Measurements from ENCODE around the gene CDK14.

The CDK14 gene

GRCh38 chr7:90595801-90596670 lies at the start of gene CDK14:
CDK14 (plus strand) TSS chr7:90596321; CDS start chr7:90596628, 307 bp downstream.
- in situ Hi-C loops (cut with MboI; ENCODE audit: low sequenced_read_pairs) = no loop called here

GRCh38 chr7:90551036-90551435 lies 45.1 kb upstream of the CDK14 start:
- in situ Hi-C loops (cut with MboI; ENCODE audit: low sequenced_read_pairs) = no loop called here

DNA sequence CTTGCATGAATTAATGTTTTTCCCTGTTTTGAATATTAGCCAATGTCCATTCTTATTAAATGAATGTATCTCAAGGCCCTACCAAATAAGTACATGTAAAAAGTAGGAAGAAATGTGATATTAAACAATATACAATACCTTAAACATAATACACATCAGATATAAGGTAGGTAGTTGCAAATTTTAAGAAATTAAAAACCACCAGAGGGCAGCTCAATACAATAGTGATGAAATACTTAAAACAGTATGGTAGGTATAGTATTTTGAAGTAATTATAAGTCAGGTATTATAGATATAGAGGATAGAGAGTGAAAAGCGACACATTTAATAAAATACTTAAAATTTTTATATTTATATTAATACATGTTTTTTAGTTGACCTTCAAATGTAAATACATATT lies 43.6 kb upstream of the CDK14 start:
- in situ Hi-C loops (cut with MboI; ENCODE audit: low sequenced_read_pairs) = no loop called here

DNA sequence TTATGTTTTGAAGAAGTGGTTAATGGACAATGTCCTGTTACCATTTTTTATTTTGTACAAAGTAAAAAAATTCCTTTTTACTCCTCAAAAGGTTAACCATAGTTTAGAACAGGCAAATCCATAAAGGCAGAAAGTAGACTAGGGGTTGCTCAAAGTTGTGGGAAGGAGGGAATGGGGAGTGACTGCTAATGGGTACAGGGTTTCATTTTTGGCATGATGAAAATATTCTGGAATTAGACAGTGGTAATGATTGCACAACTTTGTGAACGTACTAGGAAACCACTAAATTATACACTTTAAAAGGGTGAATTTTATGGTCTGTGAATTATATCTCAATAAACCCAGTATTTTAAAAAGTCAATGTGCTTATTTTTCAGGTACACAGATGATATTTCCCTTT lies 35.4 kb upstream of the CDK14 start:
- in situ Hi-C loops (cut with MboI; ENCODE audit: low sequenced_read_pairs) = no loop called here

DNA sequence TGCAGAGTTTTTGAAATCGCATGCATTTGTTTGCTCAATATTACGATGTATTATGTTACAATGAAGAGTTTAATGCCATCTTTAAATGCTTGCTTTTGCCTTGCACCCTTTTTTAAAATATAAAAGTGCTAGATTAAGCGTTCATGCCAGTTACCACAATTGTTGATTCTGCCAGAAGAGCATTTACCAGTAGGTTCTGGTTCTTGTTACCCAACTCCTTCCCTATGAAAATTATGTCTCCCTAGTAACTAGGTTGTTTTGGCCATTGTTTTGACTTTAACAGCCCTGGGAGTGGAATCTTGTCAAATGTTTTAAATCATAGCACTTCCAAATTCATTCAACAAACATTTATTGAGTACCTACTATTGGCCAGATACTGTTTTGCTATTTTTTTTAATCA lies 32.8 kb upstream of the CDK14 start:
- in situ Hi-C loops (cut with MboI; ENCODE audit: low sequenced_read_pairs) = no loop called here

GRCh38 chr7:90564455-90564854 lies 31.7 kb upstream of the CDK14 start:
- in situ Hi-C loops (cut with MboI; ENCODE audit: low sequenced_read_pairs) = no loop called here

GRCh38 chr7:90568213-90568612 lies 27.9 kb upstream of the CDK14 start:
- in situ Hi-C loops (cut with MboI; ENCODE audit: low sequenced_read_pairs) = no loop called here

DNA sequence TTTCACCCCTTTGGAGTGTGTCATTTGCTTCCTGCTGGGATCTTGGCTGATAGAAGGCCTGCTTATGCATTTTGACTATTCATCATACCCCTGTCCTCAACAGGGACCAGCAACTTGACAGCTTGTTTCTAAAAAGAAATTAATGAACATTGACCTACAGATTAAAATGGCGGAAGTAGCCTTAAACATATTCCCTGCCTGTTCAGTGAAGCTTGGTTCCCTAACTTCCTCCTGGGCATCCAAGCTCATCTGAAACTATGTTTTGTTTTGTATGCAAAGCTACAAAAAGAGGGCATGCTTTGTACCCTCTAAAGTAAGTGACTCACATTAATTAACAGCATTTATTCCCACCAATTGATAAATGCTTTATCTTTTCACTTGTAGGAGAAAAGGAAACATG lies 26.8 kb upstream of the CDK14 start:
- in situ Hi-C loops (cut with MboI; ENCODE audit: low sequenced_read_pairs) = no loop called here

DNA sequence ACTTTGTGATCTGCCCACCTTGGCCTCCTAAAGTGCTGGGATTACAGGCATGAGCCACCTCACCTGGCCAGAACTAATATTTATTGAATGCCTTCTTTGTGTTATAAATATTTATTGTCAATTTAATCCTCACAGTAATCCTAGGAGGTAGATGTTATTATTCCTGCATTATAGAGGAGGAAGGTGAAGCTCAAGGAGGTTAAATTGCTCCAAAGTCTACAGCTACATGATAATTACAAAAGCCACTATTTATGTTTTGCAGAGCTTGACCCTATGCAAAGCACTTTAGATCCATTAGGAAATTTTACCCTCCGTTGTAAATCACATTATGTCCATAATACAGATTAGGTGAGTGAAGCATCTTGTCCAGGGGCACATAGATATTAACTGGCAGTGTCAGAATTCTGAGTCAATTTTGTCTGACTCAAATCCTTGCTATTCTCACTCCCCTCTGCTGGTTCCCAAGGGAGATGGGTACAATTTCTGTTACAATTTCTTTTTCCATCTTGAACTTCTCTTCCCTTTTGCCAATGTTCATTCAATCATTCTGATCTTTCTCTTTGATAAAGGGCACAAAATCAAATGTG lies 25.7 kb upstream of the CDK14 start:
- in situ Hi-C loops (cut with MboI; ENCODE audit: low sequenced_read_pairs) = no loop called here

GRCh38 chr7:90574146-90574819 lies 21.8 kb upstream of the CDK14 start:
- in situ Hi-C loops (cut with MboI; ENCODE audit: low sequenced_read_pairs) = no loop called here

DNA sequence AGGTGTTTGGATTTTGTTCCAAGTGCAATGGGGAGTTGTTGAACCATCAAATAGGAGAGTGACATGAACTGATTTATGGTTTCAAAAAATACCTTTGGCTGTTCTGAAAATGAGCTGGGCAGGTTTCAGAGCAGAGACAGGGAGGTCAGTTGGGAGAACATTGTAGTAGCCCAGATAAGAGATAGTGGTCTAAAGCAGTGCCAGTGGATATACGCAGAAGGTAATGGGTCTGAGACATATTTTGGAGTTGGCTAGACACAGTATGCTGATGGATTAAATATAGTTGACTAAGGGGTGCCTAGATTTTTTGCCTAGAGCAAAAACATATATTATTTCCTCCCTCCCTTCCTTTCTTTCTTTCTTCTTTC lies 21.3 kb upstream of the CDK14 start:
- in situ Hi-C loops (cut with MboI; ENCODE audit: low sequenced_read_pairs) = no loop called here

DNA sequence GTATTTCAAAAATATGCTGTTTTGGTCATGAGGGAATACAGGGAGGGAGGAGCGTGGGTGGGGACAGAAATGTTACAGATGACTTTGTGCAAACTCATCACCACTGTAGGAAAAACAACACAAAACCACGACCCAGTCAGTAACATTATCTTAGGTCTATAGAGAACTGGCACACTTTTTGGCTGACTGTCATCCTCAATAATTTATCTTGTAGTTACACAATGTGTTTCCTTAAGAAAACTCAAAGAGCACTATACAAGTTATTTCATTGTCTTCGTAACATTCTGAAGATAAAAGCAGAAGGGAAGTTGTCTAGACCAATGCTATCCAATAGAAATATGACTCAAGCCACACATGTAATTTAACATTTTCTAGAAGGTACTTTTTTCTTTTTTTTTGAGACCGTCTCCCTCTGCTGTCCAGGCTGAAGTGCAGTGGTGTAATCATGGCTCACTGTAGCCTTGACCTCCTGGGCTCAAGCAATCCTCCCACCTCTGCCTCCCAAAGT lies 16.9 kb upstream of the CDK14 start:
- in situ Hi-C loops (cut with MboI; ENCODE audit: low sequenced_read_pairs) = no loop called here

GRCh38 chr7:90580051-90580450 lies 16.1 kb upstream of the CDK14 start:
- in situ Hi-C loops (cut with MboI; ENCODE audit: low sequenced_read_pairs) = no loop called here

- in situ Hi-C loops (cut with MboI; ENCODE audit: low sequenced_read_pairs) = no loop called here
These were observed 14.0 kb upstream of the CDK14 start for GRCh38 chr7:90582164-90582563.

- in situ Hi-C loops (cut with MboI; ENCODE audit: low sequenced_read_pairs) = no loop called here
These were observed 11.7 kb upstream of the CDK14 start for GRCh38 chr7:90584378-90584777.

GRCh38 chr7:90586091-90586490 lies 10.0 kb upstream of the CDK14 start:
- in situ Hi-C loops (cut with MboI; ENCODE audit: low sequenced_read_pairs) = no loop called here

DNA sequence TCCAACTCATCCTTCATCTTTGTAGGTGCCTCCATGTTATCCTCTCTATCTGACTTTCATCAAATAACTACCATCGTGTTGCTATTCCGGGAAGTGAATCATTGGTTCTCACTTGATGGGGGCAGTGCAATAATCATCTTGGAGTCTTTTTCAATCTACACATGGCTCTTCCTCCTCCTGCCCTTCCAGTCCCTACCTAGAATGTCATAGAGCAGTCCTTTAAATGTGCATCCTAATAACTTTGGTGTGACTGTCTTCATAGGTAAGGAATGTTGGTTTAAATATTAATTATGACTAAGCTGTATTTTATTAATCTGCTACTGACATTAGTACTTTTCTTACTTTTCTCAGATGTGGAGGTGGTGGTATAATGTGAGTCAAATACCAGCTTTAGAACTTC lies 8.4 kb upstream of the CDK14 start:
- in situ Hi-C loops (cut with MboI; ENCODE audit: low sequenced_read_pairs) = no loop called here

- in situ Hi-C loops (cut with MboI; ENCODE audit: low sequenced_read_pairs) = no loop called here
These were observed 4.1 kb upstream of the CDK14 start for GRCh38 chr7:90592033-90592432.

DNA sequence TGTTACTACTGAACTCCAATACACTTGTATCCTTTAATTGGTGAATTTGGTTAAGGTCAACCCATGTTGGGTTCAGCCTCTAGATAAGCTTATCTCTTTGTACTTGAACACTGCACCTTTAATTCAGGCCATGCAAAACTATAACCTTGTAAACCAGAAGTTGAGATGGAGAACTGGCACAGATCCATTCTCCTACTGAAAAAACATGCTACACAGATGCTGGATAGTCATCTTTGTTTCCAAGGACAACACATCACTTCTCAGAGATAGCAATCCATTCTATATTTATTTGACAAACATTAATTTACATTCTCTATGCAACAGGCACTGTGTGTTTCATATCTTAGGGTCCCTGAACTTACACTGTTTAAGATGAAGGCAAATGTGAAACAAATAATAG lies 2.9 kb upstream of the CDK14 start:
- in situ Hi-C loops (cut with MboI; ENCODE audit: low sequenced_read_pairs) = no loop called here

- in situ Hi-C loops (cut with MboI; ENCODE audit: low sequenced_read_pairs) = no loop called here
These were observed 1.3 kb upstream of the CDK14 start for GRCh38 chr7:90594751-90595317.

GRCh38 chr7:90595342-90595800 lies 750 bp upstream of the CDK14 start:
- in situ Hi-C loops (cut with MboI; ENCODE audit: low sequenced_read_pairs) = no loop called here

Data from hTERT RPE-1 (cell line).